DOHH2 (cell line): ENCODE data around the gene RASL10A.

Experiments
- H3F3A ChIP-seq: fragments of 200-600 bp; sonication (generic), shearing (Covaris generic); 2 replicates; pipeline ENCODE4 v1.6.0; 2016; ENCODE audit warnings: antibody characterized with exemption, mild to moderate bottlenecking; ENCODE audit not compliant: control insufficient read depth, insufficient read depth
- H3K27ac ChIP-seq: fragments of 200-600 bp; sonication (generic); 2 replicates; pipeline ENCODE4 v1.5.1; 2014; ENCODE audit warnings: low read depth, mild to moderate bottlenecking, low read length, moderate library complexity
- H3K27me3 ChIP-seq: fragments of 200-600 bp; sonication (generic); 2 replicates; pipeline ENCODE4 v1.6.1; 2014; ENCODE audit warnings: mild to moderate bottlenecking, low read length, mixed read lengths; ENCODE audit not compliant: control insufficient read depth
- H3K36me3 ChIP-seq: fragments of 200-600 bp; sonication (generic); 2 replicates; pipeline ENCODE4 v1.6.1; 2014; ENCODE audit warnings: mild to moderate bottlenecking, low read length, moderate library complexity, mixed read lengths; ENCODE audit not compliant: control insufficient read depth
- H3K4me1 ChIP-seq: fragments of 200-600 bp; sonication (generic); 2 replicates; pipeline ENCODE4 v1.6.1; 2014; ENCODE audit warnings: mild to moderate bottlenecking, low read length, mixed read lengths; ENCODE audit not compliant: control insufficient read depth
- H3K4me2 ChIP-seq: fragments of 200-600 bp; sonication (generic); 2 replicates; pipeline ENCODE4 v1.6.0; 2014; ENCODE audit warnings: mild to moderate bottlenecking, low read length, moderate library complexity
- H3K4me3 ChIP-seq: fragments of 200-600 bp; sonication (generic); 2 replicates; pipeline ENCODE4 v1.5.1; 2014; ENCODE audit warnings: mild to moderate bottlenecking, low read length, mixed read lengths
- H3K79me2 ChIP-seq: fragments of 200-600 bp; sonication (generic); 2 replicates; pipeline ENCODE4 v1.6.1; 2014; ENCODE audit warnings: mild to moderate bottlenecking, low read length, mixed read lengths; ENCODE audit not compliant: control insufficient read depth
- H3K9me2 ChIP-seq: fragments of 200-600 bp; sonication (generic); replicated peaks from 2 replicates; pipeline ENCODE4 v1.6.1; 2014; ENCODE audit warnings: mild to moderate bottlenecking, low read length, mixed read lengths; ENCODE audit not compliant: control insufficient read depth
- H3K9me3 ChIP-seq: fragments of 200-600 bp; sonication (generic); 2 replicates; pipeline ENCODE4 v1.6.1; 2014; ENCODE audit warnings: antibody characterized with exemption, low read length, mixed read lengths; ENCODE audit not compliant: control insufficient read depth, insufficient read depth
- H4K20me1 ChIP-seq: fragments of 200-600 bp; sonication (generic); 2 replicates; pipeline ENCODE4 v1.6.0; 2014; ENCODE audit warnings: low read depth, mild to moderate bottlenecking, antibody characterized with exemption, low read length, moderate library complexity; ENCODE audit not compliant: control insufficient read depth, insufficient read depth
- CTCF ChIP-seq: fragments of 200-600 bp; sonication (generic); IDR thresholded peaks from one replicate; pipeline ENCODE4 v1.5.1; 2014; ENCODE audit warnings: antibody characterized with exemption, mild to moderate bottlenecking, low read depth, low read length; ENCODE audit not compliant: poor library complexity, severe bottlenecking
- EZH2phosphoT487 ChIP-seq: fragments of 200-600 bp; sonication (generic); IDR thresholded peaks from 2 replicates; pipeline ENCODE4 v1.6.1; 2017; ENCODE audit warnings: borderline replicate concordance, mild to moderate bottlenecking, antibody characterized with exemption, low read length, moderate library complexity, mixed read lengths

RASL10A gene

GRCh38 chr22:29353286-29353685 lies 37.8 kb upstream of the RASL10A start:
- Histone ChIP-seq H3F3A (no peaks in the 10 kb centered on the region), H3K4me2 (no peak overlapping the region), H3K27ac (no peak overlapping the region), H4K20me1 (no peaks in the 10 kb centered on the region), H3K9me3 (no peaks in the 10 kb centered on the region), H3K36me3 (peaks cover 89% of the 10 kb centered on the region), H3K27me3 (no peaks in the 10 kb centered on the region), H3K79me2 (no peaks in the 10 kb centered on the region), H3K9me2 (no peaks in the 10 kb centered on the region), H3K4me3 (no peak overlapping the region), H3K4me1 (no peaks in the 10 kb centered on the region)
- TF ChIP-seq EZH2phosphoT487 = no peak
- no peak for TF ChIP-seq CTCF

GRCh38 chr22:29352778-29353177 lies 37.3 kb upstream of the RASL10A start:
- no peaks in the 10 kb centered on the region for H3K4me1 ChIP-seq
- H3K9me2 ChIP-seq = no peaks in the 10 kb centered on the region
- no peak for TF ChIP-seq EZH2phosphoT487
- no peak for TF ChIP-seq CTCF
- no peaks in the 10 kb centered on the region for H3K79me2 ChIP-seq
- no peaks in the 10 kb centered on the region for H3K27me3 ChIP-seq
- peaks cover 89% of the 10 kb centered on the region for H3K36me3 ChIP-seq
- no peak overlapping the region for H3K4me3 ChIP-seq
- H3K27ac ChIP-seq = no peak overlapping the region
- no peaks in the 10 kb centered on the region for H3K9me3 ChIP-seq
- no peaks in the 10 kb centered on the region for H3F3A ChIP-seq
- no peak overlapping the region for H3K4me2 ChIP-seq
- no peaks in the 10 kb centered on the region for H4K20me1 ChIP-seq

GRCh38 chr22:29351891-29352290 lies 36.4 kb upstream of the RASL10A start:
- peaks cover 4% of the 10 kb centered on the region; the same call in 1 of the 2 replicates for H4K20me1 ChIP-seq
- H3K4me3 ChIP-seq = no peak overlapping the region
- H3K27me3 ChIP-seq = no peaks in the 10 kb centered on the region
- peaks cover 97% of the 10 kb centered on the region for H3K36me3 ChIP-seq
- TF ChIP-seq EZH2phosphoT487 = no peak
- TF ChIP-seq CTCF = no peak
- H3K27ac ChIP-seq = no peak overlapping the region
- no peaks in the 10 kb centered on the region for H3K4me1 ChIP-seq
- no peaks in the 10 kb centered on the region for H3K9me3 ChIP-seq
- H3K79me2 ChIP-seq = no peaks in the 10 kb centered on the region
- no peak overlapping the region for H3K4me2 ChIP-seq
- H3F3A ChIP-seq = no peaks in the 10 kb centered on the region
- H3K9me2 ChIP-seq = no peaks in the 10 kb centered on the region
